ENCODE results near the gene KIF3B.

KIF3B gene

DNA sequence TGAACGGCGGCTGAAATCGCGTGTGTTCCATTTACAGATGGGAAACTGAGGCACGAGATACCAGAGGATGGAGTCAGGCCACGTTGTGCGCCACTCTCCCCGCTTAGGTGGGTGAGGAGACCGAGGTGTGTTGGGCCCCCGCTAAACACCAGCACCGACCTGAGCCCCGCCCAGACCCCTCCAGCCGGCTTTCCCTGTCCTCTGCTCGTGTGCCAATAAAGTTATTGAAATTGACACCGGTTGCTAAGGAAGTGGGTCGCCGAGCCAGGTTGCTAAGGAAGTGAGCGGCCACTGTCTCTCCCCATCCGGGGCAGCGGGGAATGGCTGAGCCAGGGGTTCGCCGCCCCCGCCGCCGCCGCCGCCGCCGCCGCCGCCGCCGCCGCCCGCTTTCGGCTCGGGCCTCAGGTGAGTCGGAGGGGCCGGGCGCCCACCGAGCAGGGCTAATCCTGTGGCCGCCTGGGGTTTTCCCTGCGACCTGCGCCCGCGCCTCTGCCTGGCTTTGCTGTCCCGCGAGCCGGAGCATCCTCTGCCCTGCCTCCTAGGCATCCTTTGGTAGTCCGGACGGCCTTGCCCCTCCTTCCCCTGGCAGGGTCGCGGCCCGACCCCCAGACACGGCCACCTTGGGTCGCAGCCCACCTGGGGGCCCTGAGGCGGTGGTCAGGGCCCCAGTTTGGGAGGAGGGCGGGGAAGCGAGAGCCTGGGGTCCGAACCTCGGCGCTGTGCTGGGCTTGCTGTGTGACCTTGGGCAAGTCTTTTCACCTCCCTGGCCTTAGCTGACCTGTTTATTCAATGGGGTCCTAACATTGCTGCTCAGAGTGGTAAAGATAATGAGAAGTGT is at the start of gene KIF3B:
KIF3B (plus strand) TSS at position 291 of the 838 bp plus-strand sequence. CDS start 32,127 bp downstream, outside the sequence.
- H3K27ac ChIP-seq, result peak within 1 kb of the TSS; percentile 76
- TF ChIP-seq, protein P1, sequence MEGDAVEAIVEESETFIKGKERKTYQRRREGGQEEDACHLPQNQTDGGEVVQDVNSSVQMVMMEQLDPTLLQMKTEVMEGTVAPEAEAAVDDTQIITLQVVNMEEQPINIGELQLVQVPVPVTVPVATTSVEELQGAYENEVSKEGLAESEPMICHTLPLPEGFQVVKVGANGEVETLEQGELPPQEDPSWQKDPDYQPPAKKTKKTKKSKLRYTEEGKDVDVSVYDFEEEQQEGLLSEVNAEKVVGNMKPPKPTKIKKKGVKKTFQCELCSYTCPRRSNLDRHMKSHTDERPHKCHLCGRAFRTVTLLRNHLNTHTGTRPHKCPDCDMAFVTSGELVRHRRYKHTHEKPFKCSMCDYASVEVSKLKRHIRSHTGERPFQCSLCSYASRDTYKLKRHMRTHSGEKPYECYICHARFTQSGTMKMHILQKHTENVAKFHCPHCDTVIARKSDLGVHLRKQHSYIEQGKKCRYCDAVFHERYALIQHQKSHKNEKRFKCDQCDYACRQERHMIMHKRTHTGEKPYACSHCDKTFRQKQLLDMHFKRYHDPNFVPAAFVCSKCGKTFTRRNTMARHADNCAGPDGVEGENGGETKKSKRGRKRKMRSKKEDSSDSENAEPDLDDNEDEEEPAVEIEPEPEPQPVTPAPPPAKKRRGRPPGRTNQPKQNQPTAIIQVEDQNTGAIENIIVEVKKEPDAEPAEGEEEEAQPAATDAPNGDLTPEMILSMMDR (conservative IDR thresholded peaks at IDR 0.05), result no peak

DNA sequence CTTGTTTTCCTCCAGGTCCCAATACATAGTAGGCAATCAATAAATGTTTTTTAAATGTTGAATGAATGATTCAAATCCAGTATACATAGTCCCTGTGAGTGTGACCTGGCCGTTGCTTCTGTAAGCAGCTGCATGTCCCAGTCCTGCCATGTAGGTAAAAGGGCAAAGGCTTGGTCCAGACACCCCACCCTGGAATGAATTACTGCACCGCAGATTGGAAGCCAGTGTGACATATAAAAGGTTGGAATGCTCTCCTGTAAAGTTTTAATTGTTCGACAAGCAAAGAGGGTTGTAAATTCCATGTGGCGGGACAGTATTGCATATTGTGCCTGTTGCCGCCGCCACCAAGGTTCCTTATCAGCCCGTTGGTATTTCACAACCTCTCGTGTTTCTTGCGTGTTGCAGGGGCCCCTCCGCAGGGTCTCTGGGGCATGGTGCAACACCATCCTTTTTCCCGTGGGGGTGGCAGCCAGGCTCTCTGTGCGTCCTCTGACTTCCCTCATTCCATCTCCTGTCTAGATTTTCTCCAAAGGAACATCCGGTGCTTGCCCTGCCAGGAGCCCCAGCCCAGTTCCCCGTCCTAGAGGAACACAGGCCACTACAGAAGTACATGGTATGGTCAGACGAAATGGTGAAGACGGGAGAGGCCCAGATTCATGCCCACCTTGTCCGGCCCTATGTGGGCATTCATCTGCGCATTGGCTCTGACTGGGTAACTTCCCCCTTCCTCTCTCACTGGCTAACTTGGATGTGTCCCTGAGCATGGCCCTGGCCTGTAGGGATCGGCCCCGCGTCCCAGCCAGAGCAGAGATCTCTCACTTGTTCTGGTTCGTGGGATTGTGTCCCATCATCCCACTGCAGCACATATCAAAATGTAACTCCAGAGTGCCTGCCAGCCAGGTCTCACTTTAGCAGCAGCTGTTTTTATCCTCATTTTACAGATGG is 49.4 kb upstream of the KIF3B start:
- H3K27ac ChIP-seq, result peak overlapping the region; percentile 75
- TF ChIP-seq, protein P1 (conservative IDR thresholded peaks at IDR 0.05), result no peak

DNA sequence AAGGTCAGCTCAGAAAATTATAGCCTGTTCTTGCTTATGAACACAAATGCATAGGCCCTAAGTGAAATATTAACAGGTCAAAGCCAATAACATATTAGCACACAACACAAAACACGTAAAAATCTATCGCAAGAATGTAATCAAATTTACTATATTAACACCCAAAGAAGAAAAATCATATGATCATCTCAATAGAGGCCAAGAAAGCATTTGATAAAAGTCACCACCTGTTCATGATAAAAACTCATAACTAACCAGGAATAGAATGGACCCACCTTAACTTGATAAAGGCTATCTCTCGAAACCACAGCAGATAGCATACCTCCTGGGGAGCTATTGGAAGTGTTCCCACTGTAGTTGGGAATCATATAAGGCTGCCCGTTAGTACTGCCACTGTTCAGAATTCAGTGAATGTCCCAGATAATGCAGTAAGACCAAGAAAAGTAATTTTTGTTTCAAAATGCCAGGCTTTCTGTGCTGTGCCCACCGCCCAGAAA is 48.2 kb upstream of the KIF3B start:
- TF ChIP-seq, protein P1 (conservative IDR thresholded peaks at IDR 0.05), result no peak
- H3K27ac ChIP-seq, result peak overlapping the region; percentile 75; the same call in 1 of the 2 replicates

DNA sequence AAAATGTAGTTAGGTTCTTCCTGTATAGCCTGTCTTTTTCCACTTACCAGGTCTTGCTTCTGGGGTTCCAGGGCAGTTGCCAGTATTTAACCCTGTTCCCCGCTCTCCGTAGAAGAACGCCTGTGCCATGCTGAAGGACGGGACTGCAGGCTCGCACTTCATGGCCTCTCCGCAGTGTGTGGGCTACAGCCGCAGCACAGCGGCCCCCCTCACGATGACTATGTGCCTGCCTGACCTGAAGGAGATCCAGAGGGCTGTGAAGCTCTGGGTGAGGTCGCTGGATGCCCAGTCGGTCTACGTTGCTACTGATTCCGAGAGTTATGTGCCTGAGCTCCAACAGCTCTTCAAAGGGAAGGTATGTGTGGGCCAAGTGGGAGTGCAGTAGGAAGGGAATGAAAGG is 46.7 kb upstream of the KIF3B start:
- H3K27ac ChIP-seq, result no peak overlapping the region
- TF ChIP-seq, protein P1 (conservative IDR thresholded peaks at IDR 0.05), result no peak

DNA sequence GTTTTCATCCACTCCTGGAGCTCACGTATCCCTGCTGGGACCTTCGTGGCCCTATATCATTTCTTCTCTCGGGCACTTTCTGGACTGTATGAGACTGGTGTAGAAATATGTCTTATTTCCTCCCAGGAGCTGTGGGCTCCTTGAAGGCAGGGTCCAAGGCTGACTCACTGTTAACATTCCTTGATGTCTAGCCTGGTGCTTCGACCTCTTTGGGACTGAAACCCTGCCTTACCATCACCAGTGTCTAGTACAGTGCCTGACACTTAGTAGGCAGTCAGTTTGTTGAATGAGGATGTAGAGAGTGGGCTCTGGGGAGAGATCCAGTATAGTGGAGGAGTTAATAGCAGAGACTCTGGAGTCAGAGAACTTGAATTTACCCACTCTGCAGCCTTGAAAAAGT is 46.2 kb upstream of the KIF3B start:
- no peak overlapping the region for H3K27ac ChIP-seq
- TF ChIP-seq, protein P1 (conservative IDR thresholded peaks at IDR 0.05), result no peak

DNA sequence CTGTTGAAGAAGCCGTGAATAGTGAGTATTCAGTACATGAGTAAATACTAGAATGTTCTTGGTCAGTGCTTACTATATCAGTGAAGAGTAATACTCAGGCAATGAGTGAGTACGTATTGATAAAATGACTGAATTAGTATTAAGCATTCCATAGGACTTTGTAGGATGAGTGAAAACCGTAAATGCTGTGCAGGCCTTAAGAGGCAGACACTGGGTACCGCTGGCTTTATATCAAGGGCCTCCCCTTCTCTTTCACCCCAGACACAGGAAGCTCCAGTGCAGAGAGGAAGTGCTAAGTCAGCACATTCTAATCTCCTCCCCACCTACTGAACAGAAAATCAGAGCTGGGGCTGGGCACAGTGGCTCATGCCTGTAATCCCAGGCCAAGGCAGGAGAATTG is 45.6 kb upstream of the KIF3B start:
- H3K27ac ChIP-seq, result no peak overlapping the region
- TF ChIP-seq, protein P1 (conservative IDR thresholded peaks at IDR 0.05), result no peak
